Uterus (tissue), 2 donors: ENCODE data around the gene CLNK.

Source experiments
- POLR2A ChIP-seq, 2 donors: fragments of 450-650 bp; IDR thresholded peaks; one replicate each; pipeline ENCODE4 v1.6.1; 2016; ENCODE audit warnings: antibody characterized with exemption in 2 of 2, mild to moderate bottlenecking in 1 of 2, moderate library complexity in 1 of 2
- TF ChIP-seq, protein P1 (sequence below), 4 experiments: fragments of 200-600 bp in 2 of 4; fragments of 450-650 bp in 2 of 4; sonication (generic) in 2 of 4; IDR thresholded peaks; one replicate each; pipeline ENCODE4 v1.5.1; 2016 to 2019; ENCODE audit warnings: antibody characterized with exemption in 4 of 4, mild to moderate bottlenecking in 2 of 4, moderate library complexity in 1 of 4

DNA sequence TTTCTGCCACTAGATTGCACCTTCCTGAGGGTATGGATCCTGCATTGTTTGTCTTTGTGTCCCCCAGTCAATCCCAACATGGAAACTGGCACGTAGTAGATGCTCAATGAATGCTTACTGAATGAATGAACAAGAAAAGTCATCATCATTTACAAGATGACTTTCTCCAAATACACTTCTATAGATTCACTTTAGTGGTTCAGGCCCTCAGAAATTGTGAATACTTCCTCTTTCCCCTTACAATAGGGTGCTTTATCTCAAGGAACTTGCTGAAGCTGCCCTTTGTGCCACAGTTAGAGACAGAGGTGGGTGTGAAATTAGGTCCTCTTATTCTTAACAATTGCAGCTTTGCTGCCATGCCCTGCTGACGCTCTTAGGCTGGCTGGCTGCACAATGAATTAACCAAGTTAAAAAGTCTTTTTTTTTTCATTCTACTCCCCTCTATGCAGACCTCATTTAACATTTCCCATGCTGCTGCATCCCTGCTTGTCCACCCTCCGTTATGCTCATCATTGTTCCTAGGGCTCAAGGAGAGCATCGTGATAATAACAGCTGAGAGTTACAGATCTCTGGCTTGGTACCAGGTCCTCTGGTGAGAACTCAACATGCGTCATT is 119.3 kb downstream of the CLNK start:
- TF ChIP-seq, protein P1, sequence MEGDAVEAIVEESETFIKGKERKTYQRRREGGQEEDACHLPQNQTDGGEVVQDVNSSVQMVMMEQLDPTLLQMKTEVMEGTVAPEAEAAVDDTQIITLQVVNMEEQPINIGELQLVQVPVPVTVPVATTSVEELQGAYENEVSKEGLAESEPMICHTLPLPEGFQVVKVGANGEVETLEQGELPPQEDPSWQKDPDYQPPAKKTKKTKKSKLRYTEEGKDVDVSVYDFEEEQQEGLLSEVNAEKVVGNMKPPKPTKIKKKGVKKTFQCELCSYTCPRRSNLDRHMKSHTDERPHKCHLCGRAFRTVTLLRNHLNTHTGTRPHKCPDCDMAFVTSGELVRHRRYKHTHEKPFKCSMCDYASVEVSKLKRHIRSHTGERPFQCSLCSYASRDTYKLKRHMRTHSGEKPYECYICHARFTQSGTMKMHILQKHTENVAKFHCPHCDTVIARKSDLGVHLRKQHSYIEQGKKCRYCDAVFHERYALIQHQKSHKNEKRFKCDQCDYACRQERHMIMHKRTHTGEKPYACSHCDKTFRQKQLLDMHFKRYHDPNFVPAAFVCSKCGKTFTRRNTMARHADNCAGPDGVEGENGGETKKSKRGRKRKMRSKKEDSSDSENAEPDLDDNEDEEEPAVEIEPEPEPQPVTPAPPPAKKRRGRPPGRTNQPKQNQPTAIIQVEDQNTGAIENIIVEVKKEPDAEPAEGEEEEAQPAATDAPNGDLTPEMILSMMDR (IDR thresholded peaks at IDR 0.05): no peak
- no peak for TF ChIP-seq POLR2A (IDR thresholded peaks at IDR 0.05)
